H1 (cell line): ENCODE measurements around the gene NUP50. TPM values are rescaled to one million over a fixed set of nuclear protein-coding genes. Genes with fewer than 3 reads are reported as not detected.

Source experiments
- CTCF ChIA-PET: fragments of 300-600 bp; sonication (Branson Sonifier 250); formaldehyde crosslinking; loops from one replicate; lab custom pipeline; 2021; ENCODE audit not compliant: partially characterized antibody; lab: Charles Lee
- POLR2A ChIA-PET: fragments of 300-600 bp; sonication (Branson Sonifier 250); formaldehyde crosslinking; loops from one replicate; lab custom pipeline; 2021; ENCODE audit warnings: inconsistent platforms; ENCODE audit not compliant: partially characterized antibody; lab: Charles Lee
- DNase-seq, 2 experiments: peaks; one replicate each; pipeline versions ENCODE4 v3.0.0 to v3.0.0-alpha.2; 2010 to 2022; ENCODE audit warnings: low spot score in 2 of 2, low read depth in 1 of 2, mixed read lengths in 1 of 2
- FAIRE-seq: peaks from 2 replicates; lab custom pipeline; 2011; peaks lifted over from hg19 to GRCh38; lab: Jason Lieb, UNC
- H2AFZ ChIP-seq: 2 replicates; pipeline ENCODE4 v1.8.1; 2012; ENCODE audit warnings: low read length, inconsistent platforms
- H2AK5ac ChIP-seq: 2 replicates; pipeline ENCODE4 v1.6.1; 2013; ENCODE audit warnings: low read depth, low read length
- H2BK120ac ChIP-seq: replicated peaks from 2 replicates; pipeline ENCODE3; 2013; ENCODE audit warnings: low read depth, low read length, inconsistent platforms
- H2BK12ac ChIP-seq: 2 replicates; pipeline ENCODE4 v1.6.1; 2013; ENCODE audit warnings: low read depth, low read length
- H2BK15ac ChIP-seq: 2 replicates; pipeline ENCODE4 v1.6.1; 2013; ENCODE audit warnings: low read length
- H2BK20ac ChIP-seq: 2 replicates; pipeline ENCODE4 v1.6.1; 2013; ENCODE audit warnings: low read length
- H2BK5ac ChIP-seq: 2 replicates; pipeline ENCODE4 v1.6.1; 2013; ENCODE audit warnings: low read depth, low read length
- H3K14ac ChIP-seq: 2 replicates; pipeline ENCODE4 v1.6.1; 2013; ENCODE audit warnings: inconsistent platforms; ENCODE audit not compliant: insufficient read length
- H3K18ac ChIP-seq: 2 replicates; pipeline ENCODE4 v1.6.1; 2013; ENCODE audit warnings: low read length; ENCODE audit errors: extremely low read depth
- H3K23ac ChIP-seq: 2 replicates; pipeline ENCODE4 v1.6.1; 2013; ENCODE audit warnings: inconsistent platforms; ENCODE audit not compliant: insufficient read length
- H3K23me2 ChIP-seq: 2 replicates; pipeline ENCODE4 v1.6.1; 2013; ENCODE audit warnings: low read depth, low read length
- H3K27ac ChIP-seq: 2 replicates; pipeline ENCODE4 v1.6.1; 2011; ENCODE audit warnings: low read depth, low read length, inconsistent platforms
- H3K27me3 ChIP-seq, 4 experiments: replicated peaks in 1 of 4; 1 replicate in 1 of 4; 2 replicates in 3 of 4; pipeline versions ENCODE4 v1.6.1 to v1.8.1; 2011 to 2013; ENCODE audit warnings: low read length in 3 of 4, mild to moderate bottlenecking in 3 of 4, inconsistent platforms in 2 of 4, mixed read lengths in 2 of 4, moderate library complexity in 1 of 4; ENCODE audit not compliant: control insufficient read depth in 3 of 4, insufficient read depth in 3 of 4; ENCODE audit errors: extremely low read depth in 1 of 4
- H3K36me3 ChIP-seq, 4 experiments: 2 replicates each; pipeline versions ENCODE4 v1.6.1 to v1.8.1; 2011 to 2013; ENCODE audit warnings: mild to moderate bottlenecking in 4 of 4, low read length in 3 of 4, moderate library complexity in 2 of 4, control low read depth in 1 of 4, inconsistent platforms in 1 of 4; ENCODE audit not compliant: insufficient read depth in 4 of 4, control insufficient read depth in 2 of 4
- H3K4ac ChIP-seq: replicated peaks from 2 replicates; pipeline ENCODE3; 2013; ENCODE audit warnings: low read length, low read depth, mixed read lengths, inconsistent platforms; ENCODE audit not compliant: insufficient read length
- H3K4me1 ChIP-seq, 4 experiments: replicated peaks in 1 of 4; 1 replicate in 1 of 4; 2 replicates in 3 of 4; pipeline versions ENCODE4 v1.6.1 to v1.8.1; 2011 to 2013; ENCODE audit warnings: low read length in 3 of 4, inconsistent platforms in 2 of 4, mixed read lengths in 1 of 4; ENCODE audit not compliant: insufficient read depth in 4 of 4, control insufficient read depth in 3 of 4
- H3K4me2 ChIP-seq, 2 experiments: 2 replicates each; pipeline versions ENCODE4 v1.6.1 to v1.8.1; 2011 to 2013; ENCODE audit warnings: low read depth in 2 of 2, low read length in 2 of 2, control low read depth in 1 of 2, inconsistent platforms in 1 of 2, mild to moderate bottlenecking in 1 of 2; ENCODE audit not compliant: insufficient read depth in 1 of 2
- H3K4me3 ChIP-seq, 4 experiments: fragments of 200-600, 300-600 bp in 1 of 4; sonication (generic), shearing (Covaris generic), sonication (Bioruptor Twin) in 1 of 4; 2 replicates each; pipeline versions ENCODE4 v1.5.1 to v1.8.1; 2011 to 2016; ENCODE audit warnings: low read length in 4 of 4, low read depth in 3 of 4, control low read depth in 2 of 4, inconsistent platforms in 2 of 4, mild to moderate bottlenecking in 2 of 4, mixed read lengths in 1 of 4, moderate library complexity in 1 of 4; ENCODE audit not compliant: insufficient read depth in 2 of 4; ENCODE audit errors: extremely low read depth in 1 of 4
- H3K56ac ChIP-seq: replicated peaks from 2 replicates; pipeline ENCODE3; 2013; ENCODE audit warnings: low read depth, mild to moderate bottlenecking, mixed read lengths, low read length, inconsistent platforms; ENCODE audit not compliant: insufficient read length
- H3K79me1 ChIP-seq: 2 replicates; pipeline ENCODE4 v1.6.1; 2013; ENCODE audit warnings: low read depth, low read length, control low read depth
- H3K79me2 ChIP-seq, 2 experiments: 2 replicates each; pipeline versions ENCODE4 v1.6.1 to v1.8.1; 2012 to 2013; ENCODE audit warnings: low read length in 2 of 2, mild to moderate bottlenecking in 2 of 2, inconsistent platforms in 1 of 2; ENCODE audit not compliant: insufficient read depth in 2 of 2, control insufficient read depth in 1 of 2
- H3K9ac ChIP-seq, 4 experiments: replicated peaks in 1 of 4; 1 replicate in 1 of 4; 2 replicates in 3 of 4; pipeline versions ENCODE4 v1.6.1 to v1.8.1; 2011 to 2013; ENCODE audit warnings: low read depth in 3 of 4, low read length in 3 of 4, control low read depth in 2 of 4, mild to moderate bottlenecking in 2 of 4, moderate library complexity in 2 of 4, inconsistent platforms in 1 of 4; ENCODE audit errors: extremely low read depth in 1 of 4
- H3K9me3 ChIP-seq, 2 experiments: 2 replicates each; pipeline versions ENCODE4 v1.6.1 to v1.8.1; 2012 to 2013; ENCODE audit warnings: mild to moderate bottlenecking in 2 of 2, moderate library complexity in 2 of 2, control low read depth in 1 of 2, inconsistent platforms in 1 of 2, low read depth in 1 of 2, low read length in 1 of 2, mixed read lengths in 1 of 2; ENCODE audit not compliant: insufficient read depth in 2 of 2
- H4K20me1 ChIP-seq, 2 experiments: replicated peaks in 1 of 2; 2 replicates each; pipeline versions ENCODE3 to v1.8.1; 2011 to 2013; ENCODE audit warnings: inconsistent platforms in 2 of 2, low read length in 2 of 2, mild to moderate bottlenecking in 1 of 2; ENCODE audit not compliant: insufficient read depth in 2 of 2, control insufficient read depth in 1 of 2
- H4K5ac ChIP-seq: 2 replicates; pipeline ENCODE4 v1.6.1; 2013; ENCODE audit warnings: low read length, low read depth, mixed read lengths, inconsistent platforms; ENCODE audit not compliant: insufficient read length
- H4K8ac ChIP-seq: 2 replicates; pipeline ENCODE4 v1.8.0; 2013; ENCODE audit warnings: mild to moderate bottlenecking, moderate library complexity, low read length, inconsistent platforms; ENCODE audit not compliant: insufficient read depth; ENCODE audit errors: extremely low read depth
- H4K91ac ChIP-seq: replicated peaks from 2 replicates; pipeline ENCODE3; 2013; ENCODE audit warnings: low read length, mixed read lengths, inconsistent platforms; ENCODE audit not compliant: insufficient read length
- ASH2L ChIP-seq: fragments of 200-600, 300-600 bp; sonication (generic); IDR thresholded peaks from one replicate; pipeline ENCODE4 v1.7.1; 2017; ENCODE audit warnings: low read length
- BRCA1 ChIP-seq: IDR thresholded peaks from 2 replicates; pipeline ENCODE4 v1.6.1; 2012; ENCODE audit warnings: low read depth, low read length, improper control_type of control experiment
- E2F6 ChIP-seq: IDR thresholded peaks from 2 replicates; pipeline ENCODE4 v1.6.1; 2012; ENCODE audit warnings: inconsistent platforms
- GABPA ChIP-seq: IDR thresholded peaks from 2 replicates; pipeline ENCODE4 v1.6.1; 2011; ENCODE audit warnings: mild to moderate bottlenecking, low read length, moderate library complexity, borderline replicate concordance; ENCODE audit not compliant: insufficient read depth
- MAX ChIP-seq: IDR thresholded peaks from 2 replicates; pipeline ENCODE4 v1.6.1; 2012; ENCODE audit warnings: inconsistent platforms
- POLR2A ChIP-seq, 2 experiments: IDR thresholded peaks; 1 replicate in 1 of 2; 2 replicates in 1 of 2; pipeline ENCODE4 v1.6.1; 2011; ENCODE audit warnings: low read depth in 2 of 2, low read length in 2 of 2, mild to moderate bottlenecking in 2 of 2; ENCODE audit errors: control extremely low read depth in 1 of 2
- POLR2AphosphoS5 ChIP-seq: IDR thresholded peaks from 2 replicates; pipeline ENCODE4 v1.6.1; 2011; ENCODE audit warnings: low read depth, low read length
- RBBP5 ChIP-seq: IDR thresholded peaks from 2 replicates; pipeline ENCODE4 v1.7.1; 2012; ENCODE audit warnings: low read depth, mild to moderate bottlenecking, inconsistent platforms, low read length, moderate library complexity, borderline replicate concordance
- SIN3A ChIP-seq, 2 experiments: IDR thresholded peaks in 1 of 2; conservative IDR thresholded peaks in 1 of 2; 2 replicates each; pipeline ENCODE4 v1.6.1; 2011 to 2012; ENCODE audit warnings: low read length in 2 of 2, improper control_type of control experiment in 1 of 2, low read depth in 1 of 2, mild to moderate bottlenecking in 1 of 2
- SIRT6 ChIP-seq: IDR thresholded peaks from one replicate; pipeline ENCODE4 v1.7.1; 2012; ENCODE audit warnings: low read length, inconsistent platforms
- TBP ChIP-seq: IDR thresholded peaks from 2 replicates; pipeline ENCODE4 v1.6.1; 2011; ENCODE audit warnings: low read depth, low read length, improper control_type of control experiment
- WGBS, 2 experiments: shearing (Covaris generic) in 1 of 2; methylation state at CpG; one replicate each; pipeline versions ENCODE4 v1.1.6 to v1.1.7; 2013 to 2015; ENCODE audit warnings: low lambda C conversion rate in 2 of 2, mixed read lengths in 2 of 2, inconsistent platforms in 1 of 2, low coverage in 1 of 2, missing lambda C conversion rate in 1 of 2; ENCODE audit not compliant: insufficient replicate concordance in 2 of 2, insufficient coverage in 1 of 2, insufficient read length in 1 of 2; ENCODE audit errors: extremely low coverage in 1 of 2, missing lambda C conversion rate in 1 of 2; 5-methylcytosine and 5-hydroxymethylcytosine counted together
- polyA plus RNA-seq, 7 experiments: library from polyadenylated mRNA; depleted of rRNA in 3 of 7; stranded (reverse) in 5 of 7; unstranded in 2 of 7; fragments of >200 nt in 5 of 7; fragments of 200-250 nt in 2 of 7; gene quantifications; 1 replicate in 5 of 7; 2 replicates in 1 of 7; 4 replicates in 1 of 7; pipeline versions ENCODE4 v1.2.1 to v1.2.3, GENCODE V29; 2011 to 2013; ENCODE audit warnings: missing spikeins in 2 of 7, mixed read lengths in 2 of 7
- total RNA-seq: library from RNA; stranded (reverse); fragmentation: NEBNext Ultra II Directional; extraction: Animal tissue kit (Norgen Biotek cat#: 25700); gene quantifications from 2 replicates; pipeline ENCODE4 v1.2.1, GENCODE V29; 2021

Gene NUP50
- total and polyA plus RNA-seq, 2 of the 8 experiments (the other 6 are each of a cell fraction or from before 2014, with no cell fraction given): 20.0 to 112 TPM

GRCh38 chr22:45216133-45217003 is 52.6 kb downstream of the NUP50 start:
- no peak overlapping the region for H3K4me3 ChIP-seq
- no peak overlapping the region for H3K23ac ChIP-seq
- H4K91ac ChIP-seq: no peak overlapping the region
- no peak overlapping the region; a peak in 1 of 4 replicates for H3K4me2 ChIP-seq
- no peak overlapping the region for H2BK5ac ChIP-seq
- H2BK20ac ChIP-seq: no peak overlapping the region
- H4K8ac ChIP-seq: no peak overlapping the region
- H4K20me1 ChIP-seq: peaks cover 5 to 30% of the 10 kb centered on the region in 2 experiments
- H3K79me1 ChIP-seq: peaks cover 14% of the 10 kb centered on the region
- no peak overlapping the region for H4K5ac ChIP-seq
- no peaks in the 10 kb centered on the region for H3K9me3 ChIP-seq
- H3K4ac ChIP-seq: no peak overlapping the region
- DNase-seq (no peak), FAIRE-seq (peak; percentile 48)
- H3K27ac ChIP-seq: no peak overlapping the region
- H2AFZ ChIP-seq: no peak overlapping the region
- peaks cover 0 to 18% of the 10 kb centered on the region in 2 experiments; a peak in 2 of 4 replicates for H3K79me2 ChIP-seq
- H2AK5ac ChIP-seq: no peak overlapping the region
- POLR2A ChIA-PET: interaction anchor here (0.6 to 1.2 kb wide), 2 partner anchors 14 to 53 kb away, joined by 3 to 5 read pairs; partner anchors contain the start of gene NUP50
- H2BK15ac ChIP-seq: no peak overlapping the region
- H3K4me1 ChIP-seq: peaks cover 6 to 28% (median 11%) of the 10 kb centered on the region in 4 experiments
- H2BK12ac ChIP-seq: no peak overlapping the region
- H3K18ac ChIP-seq: no peak overlapping the region
- no peak overlapping the region for H3K14ac ChIP-seq
- no peak overlapping the region for H2BK120ac ChIP-seq
- H3K23me2 ChIP-seq: no peaks in the 10 kb centered on the region
- no peaks in the 10 kb centered on the region for H3K27me3 ChIP-seq
- H3K56ac ChIP-seq: no peak overlapping the region
- H3K36me3 ChIP-seq: no peaks in the 10 kb centered on the region
- H3K9ac ChIP-seq: no peak overlapping the region
- 75% methylated on average over 20 of the region's 22 CpGs; no CpG with 5 or more reads in 1 of the 2 experiments for WGBS, 2 experiments
- TF ChIP-seq MAX (0 out of 2 replicates have a peak, but pooled peaks have one; percentile 16), ASH2L (peak; percentile 30), SIN3A (conservative IDR thresholded peaks at IDR 0.05 in 1 of 2, IDR thresholded peaks at IDR 0.05 in 1 of 2; ENCODE audit: low read depth in 1 of 2, low read length in 2 of 2) (peak; percentile 88 to 89; a peak in 2 of 4 replicates), GABPA (peak; percentile 54; the same call in 1 of the 2 replicates), POLR2AphosphoS5 (no peak), POLR2A (IDR thresholded peaks at IDR 0.05; ENCODE audit: control extremely low read depth in 1 of 2, low read depth in 2 of 2, low read length in 2 of 2) (no peak), SIRT6 (no peak), RBBP5 (no peak), BRCA1 (no peak), E2F6 (no peak), TBP (peak; percentile 38; the same call in 1 of the 2 replicates)
- CTCF ChIA-PET: interaction anchor here (0.7 to 2.2 kb wide), 5 partner anchors 9 to 70 kb away, joined by 3 to 6 read pairs (median 3); no protein-coding TSS in a partner anchor
